Neural cell (in vitro differentiated cells): Measurements from ENCODE around the gene DNAJC7.

Experiments
- CTCF ChIP-seq: fragments of 450-650 bp; IDR thresholded peaks from 2 replicates; pipeline ENCODE4 v1.5.1; 2014; ENCODE audit warnings: antibody characterized with exemption, mild to moderate bottlenecking, moderate library complexity; ENCODE audit not compliant: poor library complexity, severe bottlenecking
- EZH2 ChIP-seq: fragments of 200-600, 300-800 bp; shearing (Covaris generic), sonication (generic); IDR thresholded peaks from 2 replicates; pipeline ENCODE4 v1.6.1; 2014; ENCODE audit warnings: antibody characterized with exemption, low read length, borderline replicate concordance, mild to moderate bottlenecking; ENCODE audit not compliant: insufficient read depth, poor library complexity, severe bottlenecking
- MXI1 ChIP-seq: fragments of 450-650 bp; conservative IDR thresholded peaks from 2 replicates; pipeline ENCODE4 v1.6.1; 2014; ENCODE audit warnings: antibody characterized with exemption, mild to moderate bottlenecking; ENCODE audit not compliant: poor library complexity, severe bottlenecking
- POLR2AphosphoS5 ChIP-seq: IDR thresholded peaks from 2 replicates; pipeline ENCODE4 v1.6.1; 2012
- RAD21 ChIP-seq: fragments of 450-650 bp; conservative IDR thresholded peaks from 2 replicates; pipeline ENCODE4 v1.6.1; 2014; ENCODE audit warnings: antibody characterized with exemption, mild to moderate bottlenecking, moderate library complexity
- SMC3 ChIP-seq: fragments of 450-650 bp; conservative IDR thresholded peaks from 2 replicates; pipeline ENCODE4 v1.6.1; 2014; ENCODE audit warnings: antibody characterized with exemption, mild to moderate bottlenecking, moderate library complexity; ENCODE audit not compliant: poor library complexity

- TF ChIP-seq RAD21 (no peak), CTCF (no peak), SMC3 (no peak), POLR2AphosphoS5 (no peak), EZH2 (no peak), MXI1 (no peak)
Measured at GRCh38 chr17:41962111-41962510, 55.1 kb downstream of the DNAJC7 start.
